ENCODE results near the gene BCAS3. TPM values are rescaled to one million over a fixed set of nuclear protein-coding genes. Genes with fewer than 3 reads are reported as not detected.
A peak's percentile ranks its signal among the peaks of the same experiment; 100 is the strongest.

BCAS3 gene
- total RNA-seq, 6 experiments from 2014 or later: 9.2 to 22.1 (median 14.2) TPM

- no peak overlapping the region for H3K4me3 ChIP-seq
- no peaks in the 10 kb centered on the region for H3K4me1 ChIP-seq
- DNase-seq (no peak), ATAC-seq (peak in 3 of 4 donors; percentile 46 to 53 (median 51))
- peaks cover 0 to 4% (median 0%) of the 10 kb centered on the region in 4 donors for H3K9me3 ChIP-seq
- no peaks in the 10 kb centered on the region for H3K27me3 ChIP-seq
- H3K27ac ChIP-seq: no peak overlapping the region
- intact Hi-C loops (cut with DNase I): no loop called here
- 28% methylated on average over 1 of the region's 2 CpGs for WGBS (ENCODE audit: insufficient coverage, low coverage, low lambda C conversion rate, missing lambda C conversion rate)
- H3K36me3 ChIP-seq: no peaks in the 10 kb centered on the region
- TF ChIP-seq CTCF (IDR thresholded peaks at IDR 0.05): no peak
- TF ChIP-seq POLR2A (IDR thresholded peaks at IDR 0.05): no peak
Observed at GRCh38 chr17:60920107-60920506, 242.5 kb downstream of the BCAS3 start.

- no peaks in the 10 kb centered on the region for H3K27me3 ChIP-seq
- ATAC-seq (no peak), DNase-seq (no peak)
- intact Hi-C loops (cut with DNase I): no loop called here
- H3K27ac ChIP-seq: no peak overlapping the region
- 100% methylated on average over 1 of the region's 1 CpG for WGBS (ENCODE audit: insufficient coverage, low coverage, low lambda C conversion rate, missing lambda C conversion rate)
- H3K4me1 ChIP-seq: no peaks in the 10 kb centered on the region
- H3K4me3 ChIP-seq: no peak overlapping the region
- no peak for TF ChIP-seq POLR2A (IDR thresholded peaks at IDR 0.05)
- TF ChIP-seq CTCF (IDR thresholded peaks at IDR 0.05): no peak
- no peaks in the 10 kb centered on the region for H3K9me3 ChIP-seq
- H3K36me3 ChIP-seq: no peaks in the 10 kb centered on the region
Observed at GRCh38 chr17:60923000-60923399, 245.3 kb downstream of the BCAS3 start.

GRCh38 chr17:60926466-60927183, 249.0 kb downstream of the BCAS3 start:
- no peaks in the 10 kb centered on the region for H3K27me3 ChIP-seq

GRCh38 chr17:60933739-60934138, 256.1 kb downstream of the BCAS3 start:
- WGBS (ENCODE audit: insufficient coverage, low coverage, low lambda C conversion rate, missing lambda C conversion rate): 83% methylated on average over 2 of the region's 2 CpGs
- ATAC-seq: no peak
- Histone ChIP-seq H3K36me3 (no peaks in the 10 kb centered on the region), H3K4me3 (no peak overlapping the region), H3K27ac (no peak overlapping the region), H3K9me3 (no peaks in the 10 kb centered on the region), H3K27me3 (no peaks in the 10 kb centered on the region), H3K4me1 (no peaks in the 10 kb centered on the region)
- intact Hi-C loops (cut with DNase I): no loop called here
- DNase-seq: no peak
- TF ChIP-seq POLR2A (IDR thresholded peaks at IDR 0.05): no peak
- no peak for TF ChIP-seq CTCF (IDR thresholded peaks at IDR 0.05)

More at GRCh38 chr17:60926466-60927183, 249.0 kb downstream of the BCAS3 start:
- no peaks in the 10 kb centered on the region for H3K36me3 ChIP-seq
- no peak overlapping the region for H3K4me3 ChIP-seq
- H3K4me1 ChIP-seq: no peaks in the 10 kb centered on the region
- TF ChIP-seq CTCF (IDR thresholded peaks at IDR 0.05): no peak
- no peak for TF ChIP-seq POLR2A (IDR thresholded peaks at IDR 0.05)
- DNase-seq: no peak
- 73% methylated on average over 3 of the region's 3 CpGs for WGBS (ENCODE audit: insufficient coverage, low coverage, low lambda C conversion rate, missing lambda C conversion rate)
- ATAC-seq: no peak
- intact Hi-C loops (cut with DNase I): no loop called here
- H3K27ac ChIP-seq: no peak overlapping the region
- H3K9me3 ChIP-seq: no peaks in the 10 kb centered on the region
